GM12878 (cell line): Measurements from ENCODE around the gene CENATAC. TPM values are rescaled to one million over a fixed set of nuclear protein-coding genes. Genes with fewer than 3 reads are reported as not detected.

Source experiments
- BHLHE40 ChIP-seq, 2 experiments: fragments of 450-650 bp in 1 of 2; IDR thresholded peaks; 2 replicates each; pipeline ENCODE4 v1.6.1; 2011 to 2017; ENCODE audit warnings: low read depth in 2 of 2, borderline replicate concordance in 1 of 2, improper control_type of control experiment in 1 of 2, low read length in 1 of 2, mild to moderate bottlenecking in 1 of 2
- BRCA1 ChIP-seq: IDR thresholded peaks from 2 replicates; pipeline ENCODE4 v1.6.1; 2011; ENCODE audit warnings: low read depth, low read length, improper control_type of control experiment
- CBFB ChIP-seq: IDR thresholded peaks from 2 replicates; pipeline ENCODE4 v1.6.1; 2016; ENCODE audit warnings: antibody characterized with exemption, low read depth
- CREM ChIP-seq: IDR thresholded peaks from 2 replicates; pipeline ENCODE4 v1.6.1; 2014; ENCODE audit warnings: antibody characterized with exemption, low read depth
- EP300 ChIP-seq, 2 experiments: fragments of 150-350 bp in 1 of 2; IDR thresholded peaks; 2 replicates each; pipeline ENCODE4 v1.6.1; 2011 to 2012; ENCODE audit warnings: low read depth in 2 of 2, low read length in 2 of 2, borderline replicate concordance in 1 of 2, improper control_type of control experiment in 1 of 2, inconsistent platforms in 1 of 2; ENCODE audit not compliant: control insufficient read depth in 1 of 2
- ESRRA ChIP-seq: IDR thresholded peaks from 2 replicates; pipeline ENCODE4 v1.6.1; 2012; ENCODE audit warnings: mild to moderate bottlenecking, low read length, improper control_type of control experiment
- FOXM1 ChIP-seq: IDR thresholded peaks from 2 replicates; pipeline ENCODE4 v1.6.1; 2012; ENCODE audit warnings: low read depth, mild to moderate bottlenecking, inconsistent platforms, low read length, moderate library complexity
- GATAD2B ChIP-seq: fragments of 450-650 bp; conservative IDR thresholded peaks from 2 replicates; pipeline ENCODE4 v1.6.1; 2017; ENCODE audit warnings: low read depth, mild to moderate bottlenecking, moderate library complexity
- IKZF1 ChIP-seq: fragments of 450-650 bp; conservative IDR thresholded peaks from 2 replicates; pipeline ENCODE4 v1.6.1; 2017; ENCODE audit warnings: antibody characterized with exemption, mild to moderate bottlenecking
- MEF2B ChIP-seq: fragments of 450-650 bp; IDR thresholded peaks from 2 replicates; pipeline ENCODE4 v1.6.1; 2018; ENCODE audit warnings: mild to moderate bottlenecking, moderate library complexity; ENCODE audit not compliant: partially characterized antibody, poor library complexity, severe bottlenecking
- MXI1 ChIP-seq: fragments of 150-350 bp; IDR thresholded peaks from 2 replicates; pipeline ENCODE4 v1.6.1; 2011; ENCODE audit warnings: low read depth, mild to moderate bottlenecking, inconsistent platforms, low read length, improper control_type of control experiment
- NR2F1 ChIP-seq: fragments of 450-650 bp; conservative IDR thresholded peaks from 2 replicates; pipeline ENCODE4 v1.6.1; 2017; ENCODE audit warnings: mild to moderate bottlenecking
- NRF1 ChIP-seq: conservative IDR thresholded peaks from 2 replicates; pipeline ENCODE4 v1.6.1; 2011; ENCODE audit warnings: mild to moderate bottlenecking, low read depth, low read length, improper control_type of control experiment
- POLR2A ChIP-seq: IDR thresholded peaks from 2 replicates; pipeline ENCODE4 v1.6.1; 2011; ENCODE audit warnings: low read depth, mild to moderate bottlenecking, low read length
- POU2F2 ChIP-seq: IDR thresholded peaks from 3 replicates; pipeline ENCODE4 v1.6.1; 2011; ENCODE audit warnings: low read depth, mild to moderate bottlenecking, low read length, borderline replicate concordance
- RB1 ChIP-seq: fragments of 450-650 bp; formaldehyde crosslinking; IDR thresholded peaks from 2 replicates; pipeline ENCODE4 v1.6.1; 2017; ENCODE audit warnings: mild to moderate bottlenecking, borderline replicate concordance
- RELB ChIP-seq: fragments of 450-650 bp; IDR thresholded peaks from 2 replicates; pipeline ENCODE4 v1.6.1; 2017; ENCODE audit warnings: low read depth, mild to moderate bottlenecking, moderate library complexity
- ZBTB11 ChIP-seq: fragments of 450-650 bp; formaldehyde crosslinking; IDR thresholded peaks from 2 replicates; pipeline ENCODE4 v1.5.0; 2022; ENCODE audit warnings: mild to moderate bottlenecking, missing genetic modification characterization
- ZBTB4 ChIP-seq: fragments of 450-650 bp; formaldehyde crosslinking; IDR thresholded peaks from 2 replicates; pipeline ENCODE4 v1.4.0; 2022; ENCODE audit warnings: mild to moderate bottlenecking, moderate library complexity
- ZNF207 ChIP-seq: fragments of 450-650 bp; IDR thresholded peaks from 2 replicates; pipeline ENCODE4 v1.6.1; 2014; ENCODE audit warnings: antibody characterized with exemption, mild to moderate bottlenecking, borderline replicate concordance
- polyA plus RNA-seq, 11 experiments: library from polyadenylated mRNA; depleted of rRNA in 4 of 11; unstranded in 6 of 11; stranded (reverse) in 5 of 11; fragments of >200 nt; fragmentation: Nextera tagmentation in 4 of 11; fragmentation: Illumina TruSeq in 1 of 11; extraction: Ambion mirVana in 4 of 11; extraction: Trizol in 1 of 11; gene quantifications; 1 replicate in 1 of 11; 2 replicates in 10 of 11; pipeline versions ENCODE4 v1.2.1 to v1.2.3, GENCODE V29; 2011 to 2016; ENCODE audit warnings: inconsistent platforms in 2 of 11, missing spikeins in 2 of 11, low read depth in 1 of 11
- total RNA-seq, 4 experiments: library from RNA; depleted of rRNA in 3 of 4; stranded (reverse); fragments of >200 nt in 3 of 4; fragmentation: Illumina TruSeq in 1 of 4; extraction: Trizol in 1 of 4; gene quantifications; 2 replicates each; pipeline versions ENCODE4 v1.2.1 to v1.2.3, GENCODE V29; 2013 to 2021

The CENATAC gene
- total and polyA plus RNA-seq, 10 of the 15 experiments (the other 5 are each of a cell fraction or from before 2014, with no cell fraction given): 4.8 to 37.1 (median 24.1) TPM

GRCh38 chr11:119018074-119018938, 20.4 kb downstream of the CENATAC start, which contains the start of the genes RPS25 and TRAPPC4 (continued):
- TF ChIP-seq FOXM1 (no peak), CREM (peak; percentile 87), ESRRA (no peak), RELB (peak; percentile 82), BRCA1 (no peak), POLR2A (peak; percentile 95), MEF2B (no peak), CBFB (peak; percentile 93), NRF1 (peak; percentile 47), MXI1 (peak; percentile 84), NR2F1 (0 out of 2 replicates have a peak, but pooled peaks have one; percentile 39), RB1 (peak; percentile 64; the same call in 1 of the 2 replicates), EP300 (IDR thresholded peaks at IDR 0.05; ENCODE audit: borderline replicate concordance in 1 of 2, control insufficient read depth in 1 of 2, low read depth in 2 of 2, low read length in 2 of 2) (no peak; a peak in 1 of 4 replicates), ZNF207 (peak; percentile 44; the same call in 1 of the 2 replicates), POU2F2 (peak; percentile 80; the same call in 2 of the 3 replicates), ZBTB11 (peak; percentile 71), IKZF1 (peak; percentile 86), BHLHE40 (IDR thresholded peaks at IDR 0.05; ENCODE audit: borderline replicate concordance in 1 of 2, low read depth in 2 of 2, low read length in 1 of 2) (peak in 1 of 2 experiments; percentile 68; a peak in 1 of 4 replicates), ZBTB4 (CRISPR knock-in tag) (no peak), GATAD2B (peak; percentile 28)
